ENCODE data around the gene SPANXN1. TPM values are rescaled to one million over a fixed set of nuclear protein-coding genes. Genes with fewer than 3 reads are reported as not detected.
"Not testable (repeated sequence)": the region's sequence is repeated elsewhere in the genome, so short reads cannot be mapped to it uniquely, and the experiment has no call there.

SPANXN1 gene, protein sequence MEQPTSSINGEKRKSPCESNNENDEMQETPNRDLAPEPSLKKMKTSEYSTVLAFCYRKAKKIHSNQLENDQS
- not detected for polyA plus RNA-seq (2012; ENCODE audit: insufficient read depth, insufficient read length)

DNA sequence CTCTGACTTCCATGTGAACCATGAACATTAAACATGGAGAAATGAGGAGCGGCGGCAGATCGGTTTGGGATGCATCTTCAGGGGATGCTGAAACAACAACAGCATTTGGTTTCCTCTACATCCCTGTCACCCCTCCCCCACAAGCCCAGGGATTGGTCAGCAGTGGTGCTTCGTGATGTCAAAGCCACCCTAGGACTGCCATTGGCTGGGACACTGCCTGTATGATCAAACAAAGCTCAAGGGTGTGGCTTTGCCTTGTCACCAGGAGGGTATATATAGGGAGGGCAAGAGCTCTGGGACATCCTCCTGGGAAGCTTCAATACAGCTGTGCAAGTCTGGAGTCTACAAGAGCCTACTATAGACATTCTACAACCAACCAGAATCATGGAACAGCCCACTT lies at the start of gene SPANXN1:
TSS of gene SPANXN1 (plus strand) at position 301 of the 400 bp plus-strand sequence. CDS start at position 385, 84 bp downstream.
- not testable (repeated sequence) for DNase-seq (ENCODE audit: low read depth, low spot score); H3K4me3 ChIP-seq (ENCODE audit: low read length)

DNA sequence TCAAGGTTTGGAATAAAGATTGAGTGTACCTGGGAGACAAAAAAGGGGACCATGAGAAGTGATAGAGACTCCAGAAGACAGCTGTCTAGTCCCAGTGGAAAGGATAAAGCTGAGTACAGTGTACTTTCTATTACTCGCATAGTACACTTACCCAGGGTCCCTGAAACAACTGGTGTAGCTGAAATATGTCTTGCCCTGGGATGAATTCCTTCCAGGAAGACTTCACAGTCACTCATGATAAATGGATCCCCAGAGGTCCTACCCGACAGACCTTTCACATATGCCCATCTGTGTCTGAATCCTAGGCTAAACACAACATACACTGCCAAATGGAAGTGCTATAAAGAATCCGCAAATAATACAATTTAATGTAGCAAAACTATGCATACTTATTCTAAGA lies 48.2 kb upstream of the SPANXN1 start:
- H3K4me3 ChIP-seq (ENCODE audit: low read length) = no peak overlapping the region
- no peak for DNase-seq (ENCODE audit: low read depth, low spot score)

DNA sequence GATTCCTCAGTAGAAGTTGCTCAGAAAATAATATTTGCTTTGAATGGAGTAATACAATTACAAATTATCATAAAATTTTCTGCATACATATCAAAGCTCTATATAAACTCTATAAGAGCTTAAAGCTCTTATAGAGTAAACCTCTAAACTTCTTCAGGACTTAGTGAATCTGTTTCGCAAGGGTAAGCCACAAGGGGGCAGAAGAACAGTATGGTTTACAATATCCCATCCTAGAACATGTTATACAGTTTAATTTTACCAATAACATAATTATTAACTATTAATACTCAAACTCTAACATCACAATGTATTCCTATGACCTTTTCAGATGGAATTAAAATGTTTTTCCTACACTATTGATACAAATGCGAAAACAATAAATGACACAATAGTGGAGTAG lies 33.8 kb upstream of the SPANXN1 start:
- no peak overlapping the region for H3K4me3 ChIP-seq (ENCODE audit: low read length)

DNA sequence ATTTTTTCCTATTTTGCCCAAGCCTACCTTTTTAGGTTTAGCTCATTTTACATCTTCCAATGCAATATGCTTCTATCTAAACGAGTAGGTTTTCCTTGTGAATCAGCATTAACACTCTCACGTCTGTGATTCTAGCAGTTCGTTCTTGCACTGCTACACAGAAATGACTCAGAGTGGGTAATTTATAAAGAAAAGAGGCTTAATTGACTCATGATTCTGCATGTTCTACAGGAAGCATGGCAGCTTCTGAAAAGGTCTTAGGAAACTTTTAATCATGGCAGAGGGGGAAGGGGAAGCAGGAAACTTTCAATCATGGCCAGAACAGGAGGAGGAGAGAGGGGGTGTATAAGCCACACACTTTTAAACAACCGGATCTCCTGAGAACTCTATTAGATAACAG lies 44.9 kb downstream of the SPANXN1 start:
- DNase-seq (ENCODE audit: low read depth, low spot score) = no peak
- H3K4me3 ChIP-seq (ENCODE audit: low read length) = no peak overlapping the region

More for the DNA sequence above, 33.8 kb upstream of the SPANXN1 start:
- peak; percentile 14 for DNase-seq (ENCODE audit: low read depth, low spot score)
